WTC11 (cell line): ENCODE measurements around the gene TFAP2E.

Experiments
- ETV6 ChIP-seq: sonication (generic); formaldehyde crosslinking; IDR thresholded peaks from 2 replicates; pipeline ENCODE4 v1.8.1; 2022; ENCODE audit warnings: mild to moderate bottlenecking, missing genetic modification reagents
- TEAD4 ChIP-seq: sonication (generic); formaldehyde crosslinking; IDR thresholded peaks from 2 replicates; pipeline ENCODE4 v1.8.0; 2022; ENCODE audit warnings: mild to moderate bottlenecking, missing genetic modification reagents
- TF ChIP-seq, protein P1 (sequence below): fragments of 200-600 bp; IDR thresholded peaks from 2 replicates; pipeline ENCODE4 v1.8.0; 2022; ENCODE audit warnings: antibody characterized with exemption
- TF ChIP-seq, protein P2 (sequence below): sonication (generic); formaldehyde crosslinking; IDR thresholded peaks from 2 replicates; pipeline ENCODE4 v1.8.1; 2023; ENCODE audit warnings: mild to moderate bottlenecking, missing genetic modification reagents
- TF ChIP-seq, protein P3 (sequence below): sonication (generic); formaldehyde crosslinking; IDR thresholded peaks from 2 replicates; pipeline ENCODE4 v1.8.1; 2023; ENCODE audit warnings: mild to moderate bottlenecking, missing genetic modification reagents

DNA sequence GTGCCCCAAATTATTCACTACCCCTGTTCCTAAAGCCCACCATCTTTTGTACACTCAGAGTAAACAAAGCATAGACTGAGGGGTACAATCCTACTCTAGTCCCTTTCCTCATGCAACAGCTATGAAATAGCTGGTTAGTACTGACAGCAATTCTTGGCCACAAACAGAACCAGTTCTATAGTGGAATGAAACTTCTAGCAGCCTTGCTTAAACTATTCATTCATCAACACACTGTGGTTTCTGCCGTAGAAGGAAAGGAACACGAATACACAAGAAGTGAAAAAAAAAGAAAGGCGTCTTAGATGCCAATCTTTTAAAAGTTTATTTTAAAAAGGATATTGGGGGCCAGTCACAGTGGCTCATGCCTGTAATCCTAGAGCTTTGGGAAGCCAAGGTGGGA lies 58.3 kb downstream of the TFAP2E start:
- TF ChIP-seq, protein P1, sequence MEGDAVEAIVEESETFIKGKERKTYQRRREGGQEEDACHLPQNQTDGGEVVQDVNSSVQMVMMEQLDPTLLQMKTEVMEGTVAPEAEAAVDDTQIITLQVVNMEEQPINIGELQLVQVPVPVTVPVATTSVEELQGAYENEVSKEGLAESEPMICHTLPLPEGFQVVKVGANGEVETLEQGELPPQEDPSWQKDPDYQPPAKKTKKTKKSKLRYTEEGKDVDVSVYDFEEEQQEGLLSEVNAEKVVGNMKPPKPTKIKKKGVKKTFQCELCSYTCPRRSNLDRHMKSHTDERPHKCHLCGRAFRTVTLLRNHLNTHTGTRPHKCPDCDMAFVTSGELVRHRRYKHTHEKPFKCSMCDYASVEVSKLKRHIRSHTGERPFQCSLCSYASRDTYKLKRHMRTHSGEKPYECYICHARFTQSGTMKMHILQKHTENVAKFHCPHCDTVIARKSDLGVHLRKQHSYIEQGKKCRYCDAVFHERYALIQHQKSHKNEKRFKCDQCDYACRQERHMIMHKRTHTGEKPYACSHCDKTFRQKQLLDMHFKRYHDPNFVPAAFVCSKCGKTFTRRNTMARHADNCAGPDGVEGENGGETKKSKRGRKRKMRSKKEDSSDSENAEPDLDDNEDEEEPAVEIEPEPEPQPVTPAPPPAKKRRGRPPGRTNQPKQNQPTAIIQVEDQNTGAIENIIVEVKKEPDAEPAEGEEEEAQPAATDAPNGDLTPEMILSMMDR, result no peak
- TF ChIP-seq ETV6 (CRISPR knock-in tag), result no peak
- TF ChIP-seq TEAD4, result no peak
- TF ChIP-seq, protein P2, sequence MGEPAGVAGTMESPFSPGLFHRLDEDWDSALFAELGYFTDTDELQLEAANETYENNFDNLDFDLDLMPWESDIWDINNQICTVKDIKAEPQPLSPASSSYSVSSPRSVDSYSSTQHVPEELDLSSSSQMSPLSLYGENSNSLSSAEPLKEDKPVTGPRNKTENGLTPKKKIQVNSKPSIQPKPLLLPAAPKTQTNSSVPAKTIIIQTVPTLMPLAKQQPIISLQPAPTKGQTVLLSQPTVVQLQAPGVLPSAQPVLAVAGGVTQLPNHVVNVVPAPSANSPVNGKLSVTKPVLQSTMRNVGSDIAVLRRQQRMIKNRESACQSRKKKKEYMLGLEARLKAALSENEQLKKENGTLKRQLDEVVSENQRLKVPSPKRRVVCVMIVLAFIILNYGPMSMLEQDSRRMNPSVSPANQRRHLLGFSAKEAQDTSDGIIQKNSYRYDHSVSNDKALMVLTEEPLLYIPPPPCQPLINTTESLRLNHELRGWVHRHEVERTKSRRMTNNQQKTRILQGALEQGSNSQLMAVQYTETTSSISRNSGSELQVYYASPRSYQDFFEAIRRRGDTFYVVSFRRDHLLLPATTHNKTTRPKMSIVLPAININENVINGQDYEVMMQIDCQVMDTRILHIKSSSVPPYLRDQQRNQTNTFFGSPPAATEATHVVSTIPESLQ, result no peak
- TF ChIP-seq, protein P3, sequence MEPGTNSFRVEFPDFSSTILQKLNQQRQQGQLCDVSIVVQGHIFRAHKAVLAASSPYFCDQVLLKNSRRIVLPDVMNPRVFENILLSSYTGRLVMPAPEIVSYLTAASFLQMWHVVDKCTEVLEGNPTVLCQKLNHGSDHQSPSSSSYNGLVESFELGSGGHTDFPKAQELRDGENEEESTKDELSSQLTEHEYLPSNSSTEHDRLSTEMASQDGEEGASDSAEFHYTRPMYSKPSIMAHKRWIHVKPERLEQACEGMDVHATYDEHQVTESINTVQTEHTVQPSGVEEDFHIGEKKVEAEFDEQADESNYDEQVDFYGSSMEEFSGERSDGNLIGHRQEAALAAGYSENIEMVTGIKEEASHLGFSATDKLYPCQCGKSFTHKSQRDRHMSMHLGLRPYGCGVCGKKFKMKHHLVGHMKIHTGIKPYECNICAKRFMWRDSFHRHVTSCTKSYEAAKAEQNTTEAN (CRISPR knock-in tag), result no peak
